ENCODE results near the gene RIPPLY2. TPM values are rescaled to one million over a fixed set of nuclear protein-coding genes. Genes with fewer than 3 reads are reported as not detected.

RIPPLY2 gene
- total RNA-seq, 3 donors from 2014 or later: not detected

- no peaks in the 10 kb centered on the region for H3K36me3 ChIP-seq
- no peak for DNase-seq (ENCODE audit: low spot score in 2 of 2)
- TF ChIP-seq, protein P1, sequence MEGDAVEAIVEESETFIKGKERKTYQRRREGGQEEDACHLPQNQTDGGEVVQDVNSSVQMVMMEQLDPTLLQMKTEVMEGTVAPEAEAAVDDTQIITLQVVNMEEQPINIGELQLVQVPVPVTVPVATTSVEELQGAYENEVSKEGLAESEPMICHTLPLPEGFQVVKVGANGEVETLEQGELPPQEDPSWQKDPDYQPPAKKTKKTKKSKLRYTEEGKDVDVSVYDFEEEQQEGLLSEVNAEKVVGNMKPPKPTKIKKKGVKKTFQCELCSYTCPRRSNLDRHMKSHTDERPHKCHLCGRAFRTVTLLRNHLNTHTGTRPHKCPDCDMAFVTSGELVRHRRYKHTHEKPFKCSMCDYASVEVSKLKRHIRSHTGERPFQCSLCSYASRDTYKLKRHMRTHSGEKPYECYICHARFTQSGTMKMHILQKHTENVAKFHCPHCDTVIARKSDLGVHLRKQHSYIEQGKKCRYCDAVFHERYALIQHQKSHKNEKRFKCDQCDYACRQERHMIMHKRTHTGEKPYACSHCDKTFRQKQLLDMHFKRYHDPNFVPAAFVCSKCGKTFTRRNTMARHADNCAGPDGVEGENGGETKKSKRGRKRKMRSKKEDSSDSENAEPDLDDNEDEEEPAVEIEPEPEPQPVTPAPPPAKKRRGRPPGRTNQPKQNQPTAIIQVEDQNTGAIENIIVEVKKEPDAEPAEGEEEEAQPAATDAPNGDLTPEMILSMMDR (IDR thresholded peaks at IDR 0.05): no peak
- TF ChIP-seq POLR2A (IDR thresholded peaks at IDR 0.05) (no peak), POLR2AphosphoS5 (IDR thresholded peaks at IDR 0.05) (no peak)
- intact Hi-C loops (cut with DNase I; ENCODE audit: low total_unique reads): no loop called here
- H3K27ac ChIP-seq: no peak overlapping the region
- no peaks in the 10 kb centered on the region for H3K9me3 ChIP-seq
- no peaks in the 10 kb centered on the region for H3K27me3 ChIP-seq
- no peaks in the 10 kb centered on the region for H3K4me1 ChIP-seq
- H3K4me3 ChIP-seq: no peak overlapping the region
Observed at GRCh38 chr6:83873869-83874268, 20.7 kb downstream of the RIPPLY2 start.

GRCh38 chr6:83875843-83876242, 22.7 kb downstream of the RIPPLY2 start:
- H3K27ac ChIP-seq: no peak overlapping the region
- TF ChIP-seq POLR2A (IDR thresholded peaks at IDR 0.05): no peak
- no peak for TF ChIP-seq POLR2AphosphoS5 (IDR thresholded peaks at IDR 0.05)
- TF ChIP-seq, protein P1 (IDR thresholded peaks at IDR 0.05): no peak
- no peaks in the 10 kb centered on the region for H3K27me3 ChIP-seq
- no peaks in the 10 kb centered on the region for H3K9me3 ChIP-seq
- no peak for DNase-seq (ENCODE audit: low spot score in 2 of 2)
- no peak overlapping the region for H3K4me3 ChIP-seq
- no peaks in the 10 kb centered on the region for H3K4me1 ChIP-seq
- intact Hi-C loops (cut with DNase I; ENCODE audit: low total_unique reads): no loop called here
- no peaks in the 10 kb centered on the region for H3K36me3 ChIP-seq

DNA sequence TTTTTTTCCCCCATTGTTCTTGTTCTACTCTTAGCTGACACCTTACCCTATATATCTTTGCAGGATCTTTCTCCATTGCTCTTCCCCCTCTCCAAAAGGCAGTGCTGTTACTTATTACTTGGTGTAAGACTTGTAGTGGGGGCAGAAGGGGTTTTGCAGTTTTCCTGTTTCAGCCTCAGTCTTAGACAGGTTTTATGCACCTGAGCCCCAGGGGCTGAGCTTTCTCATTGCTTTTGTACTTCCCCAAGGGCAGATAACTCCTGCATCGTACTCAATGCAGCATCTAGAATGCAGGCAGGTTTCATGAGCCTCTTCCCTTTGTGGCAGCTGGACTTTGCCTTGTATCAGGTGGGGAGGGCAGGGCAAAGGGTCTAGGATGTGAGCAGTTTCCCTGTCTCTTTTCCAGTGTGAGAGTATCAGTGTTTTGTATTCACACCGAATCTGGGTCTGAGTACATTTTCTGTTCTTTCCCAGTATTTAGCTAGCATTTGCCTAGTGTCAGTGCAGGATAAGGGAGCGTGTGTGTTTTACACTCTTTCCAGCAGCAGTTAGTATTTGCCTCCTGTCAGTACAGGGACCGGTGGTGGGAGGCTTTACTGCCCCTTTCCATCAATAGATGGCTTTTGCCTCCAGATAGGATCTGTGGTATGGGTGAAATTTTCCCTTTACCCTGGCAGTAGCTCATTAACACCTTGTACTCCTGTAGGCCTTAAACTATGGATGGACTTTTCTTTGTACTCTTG, 25.9 kb downstream of the RIPPLY2 start:
- intact Hi-C loops (cut with DNase I; ENCODE audit: low total_unique reads): no loop called here
- Histone ChIP-seq H3K4me3 (no peak overlapping the region), H3K36me3 (no peaks in the 10 kb centered on the region)

DNA sequence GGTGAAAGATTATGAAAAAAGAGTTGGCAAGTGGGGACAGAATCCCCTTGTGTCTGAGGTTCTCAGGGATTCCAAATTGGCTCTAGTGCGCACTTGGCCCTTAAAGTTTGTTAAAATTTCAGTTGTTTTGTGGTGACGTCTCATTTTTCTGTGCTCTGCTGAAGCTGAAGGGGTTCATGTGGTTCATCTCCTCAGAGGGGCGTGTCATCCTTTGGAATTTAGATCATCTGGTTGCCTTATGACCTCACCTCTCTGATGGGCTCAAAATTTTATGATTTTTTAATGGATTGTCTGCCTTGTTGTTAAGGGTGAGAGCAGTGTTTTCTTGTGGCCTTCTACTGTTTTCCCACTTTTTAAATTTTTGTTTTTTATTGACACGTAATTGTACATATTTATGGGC, 26.6 kb downstream of the RIPPLY2 start:
- DNase-seq (ENCODE audit: low spot score in 2 of 2): no peak
- no peak overlapping the region for H3K4me3 ChIP-seq
- H3K27me3 ChIP-seq: no peaks in the 10 kb centered on the region
- no peak overlapping the region for H3K27ac ChIP-seq
- no peaks in the 10 kb centered on the region for H3K9me3 ChIP-seq
- no peaks in the 10 kb centered on the region for H3K36me3 ChIP-seq
- no peak for TF ChIP-seq POLR2AphosphoS5 (IDR thresholded peaks at IDR 0.05)
- no peak for TF ChIP-seq POLR2A (IDR thresholded peaks at IDR 0.05)
- TF ChIP-seq, protein P1 (IDR thresholded peaks at IDR 0.05): no peak
- no peaks in the 10 kb centered on the region for H3K4me1 ChIP-seq
- intact Hi-C loops (cut with DNase I; ENCODE audit: low total_unique reads): no loop called here

More for the DNA sequence above, 25.9 kb downstream of the RIPPLY2 start:
- Histone ChIP-seq H3K27me3 (no peaks in the 10 kb centered on the region), H3K27ac (no peak overlapping the region), H3K9me3 (no peaks in the 10 kb centered on the region), H3K4me1 (no peaks in the 10 kb centered on the region)
- no peak for DNase-seq (ENCODE audit: low spot score in 2 of 2)
- TF ChIP-seq POLR2AphosphoS5 (IDR thresholded peaks at IDR 0.05) (no peak), POLR2A (IDR thresholded peaks at IDR 0.05) (no peak)
- TF ChIP-seq, protein P1 (IDR thresholded peaks at IDR 0.05): no peak

DNA sequence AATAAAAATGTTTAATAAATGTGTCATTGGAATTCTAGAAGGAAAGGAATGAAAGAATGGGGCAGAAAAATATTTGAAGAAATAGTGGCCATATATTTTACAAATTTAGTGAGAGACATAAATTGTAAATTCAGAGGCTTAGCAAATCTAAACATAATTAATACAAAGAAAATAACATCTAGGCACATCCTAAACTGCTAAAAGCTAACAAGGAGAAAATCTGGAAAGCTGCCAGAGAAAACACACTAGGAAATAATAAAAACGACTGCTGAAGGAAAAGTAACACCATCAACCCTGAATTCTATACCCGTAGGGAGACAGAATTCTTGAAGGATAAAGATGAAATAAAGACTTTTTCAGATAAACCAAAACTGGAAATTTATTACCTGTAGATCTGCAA, 30.1 kb downstream of the RIPPLY2 start:
- intact Hi-C loops (cut with DNase I; ENCODE audit: low total_unique reads): no loop called here
- Histone ChIP-seq H3K27me3 (no peaks in the 10 kb centered on the region), H3K27ac (no peak overlapping the region), H3K4me1 (no peaks in the 10 kb centered on the region), H3K36me3 (no peaks in the 10 kb centered on the region), H3K4me3 (no peak overlapping the region), H3K9me3 (no peaks in the 10 kb centered on the region)
- DNase-seq (ENCODE audit: low spot score in 2 of 2): no peak
- TF ChIP-seq POLR2AphosphoS5 (IDR thresholded peaks at IDR 0.05): no peak
- TF ChIP-seq POLR2A (IDR thresholded peaks at IDR 0.05): no peak
- TF ChIP-seq, protein P1 (IDR thresholded peaks at IDR 0.05): no peak

All from breast epithelium (tissue), 4 donors.